Measurements from ENCODE around the gene TEX9.
A peak's percentile ranks its signal among the peaks of the same experiment; 100 is the strongest.
"Not testable (repeated sequence)": the region's sequence is repeated elsewhere in the genome, so short reads cannot be mapped to it uniquely, and the experiment has no call there.

TEX9 gene

DNA sequence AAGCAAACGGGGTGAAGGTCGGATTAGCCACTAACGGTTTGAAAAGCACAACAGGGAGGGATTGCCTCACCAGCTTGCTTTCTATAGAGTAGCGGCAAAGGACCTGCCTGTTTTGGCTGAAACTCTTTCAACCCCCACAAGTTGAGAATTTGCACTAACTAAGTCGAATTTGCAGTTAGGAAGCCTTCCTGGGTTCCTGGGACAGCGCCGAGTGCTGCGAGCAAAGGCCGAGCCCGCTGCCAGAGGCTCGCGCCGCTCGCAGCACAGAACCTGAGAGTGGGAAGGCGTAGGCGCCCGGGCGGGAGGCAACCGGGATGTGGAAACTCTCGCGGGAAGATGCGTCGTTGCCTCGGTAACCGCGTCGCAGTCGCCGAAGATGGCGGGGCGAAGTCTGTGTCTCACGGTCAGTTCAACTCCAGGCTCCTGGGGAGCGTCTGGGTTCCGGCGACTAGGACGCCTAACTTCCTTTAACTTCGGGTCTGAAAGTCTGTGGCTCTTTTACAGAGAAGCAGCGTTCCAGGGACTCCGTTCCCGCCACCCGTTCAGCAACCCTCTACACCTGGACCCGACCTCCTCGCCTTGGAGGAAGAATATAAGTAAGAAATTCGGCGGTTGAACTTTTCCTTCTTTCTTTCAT is at the start of gene TEX9:
TEX9 (plus strand) TSS at position 352 of the 637 bp plus-strand sequence; CDS start at position 377, 25 bp downstream.
- peak; percentile 37 for DNase-seq

DNA sequence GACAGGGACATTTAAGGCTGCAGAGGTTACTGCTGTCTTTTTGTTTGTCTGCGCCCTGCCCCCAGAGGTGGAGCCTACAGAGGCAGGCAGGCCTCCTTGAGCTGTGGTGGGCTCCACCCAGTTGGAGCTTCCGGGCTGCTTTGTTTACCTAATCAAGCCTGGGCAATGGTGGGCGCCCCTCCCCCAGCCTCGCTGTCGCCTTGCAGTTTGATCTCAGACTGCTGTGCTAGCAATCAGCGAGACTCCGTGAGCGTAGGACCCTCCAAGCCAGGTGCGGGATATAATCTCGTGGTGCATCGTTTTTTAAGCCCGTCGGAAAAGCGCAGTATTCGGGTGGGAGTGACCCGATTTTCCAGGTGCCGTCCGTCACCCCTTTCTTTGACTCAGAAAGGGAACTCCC is 48.7 kb upstream of the TEX9 start:
- DNase-seq, result not testable (repeated sequence)

DNA sequence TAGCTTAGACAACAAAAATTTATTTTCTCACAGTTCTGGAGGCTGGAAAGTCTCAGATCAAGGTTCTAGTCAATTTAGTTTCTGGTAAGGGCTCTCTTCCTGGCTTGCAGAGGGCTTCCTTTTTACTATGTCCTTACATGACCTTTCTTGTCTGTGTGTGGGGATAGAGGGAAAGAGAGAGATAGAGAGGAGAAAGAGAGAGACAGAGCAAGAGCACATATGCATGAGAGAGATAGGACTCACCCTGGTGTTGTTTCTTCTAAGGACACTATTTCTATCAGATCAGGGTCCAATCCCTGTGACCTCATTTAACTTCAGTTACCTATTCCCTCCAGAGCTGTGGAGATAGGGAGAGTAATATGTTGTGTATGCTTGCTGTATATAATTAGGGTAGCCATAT is 44.9 kb upstream of the TEX9 start:
- DNase-seq, result no peak

DNA sequence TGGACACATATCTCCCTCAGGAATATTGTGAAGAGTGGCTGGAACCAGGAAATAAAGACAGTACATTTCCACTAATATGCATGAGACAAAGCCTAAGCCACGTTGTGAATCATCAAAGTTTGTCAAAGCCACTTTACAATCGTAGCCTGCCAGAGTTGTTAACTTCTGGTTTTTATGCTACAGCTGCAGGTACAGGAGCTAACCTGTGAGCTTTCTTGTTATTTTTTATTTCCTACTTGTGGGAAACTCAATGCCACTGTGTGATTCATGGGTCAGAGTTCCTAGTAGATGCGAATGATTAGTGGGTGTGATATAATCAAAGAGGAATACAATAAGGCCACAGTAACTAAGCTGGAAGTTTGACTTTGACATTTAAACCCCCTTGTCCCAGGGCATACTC is 44.4 kb upstream of the TEX9 start:
- no peak for DNase-seq

DNA sequence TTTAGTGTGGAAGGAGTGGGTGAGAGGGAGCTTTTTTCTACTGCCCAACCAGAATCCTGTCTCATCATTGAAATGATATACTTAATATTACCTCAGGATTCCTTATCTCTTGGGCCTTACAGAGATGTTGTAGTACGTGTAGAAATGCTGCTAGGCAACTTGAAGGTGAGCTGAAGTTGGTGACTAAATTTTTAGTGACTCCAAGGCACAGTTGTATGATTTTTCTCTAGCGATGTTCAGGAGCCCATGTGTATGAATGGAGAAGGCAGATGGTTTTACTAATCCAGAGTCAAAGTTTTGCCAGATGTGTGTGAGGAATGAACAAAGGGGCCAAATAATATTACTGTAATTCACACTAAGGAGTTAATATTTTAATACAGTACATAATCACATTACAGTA is 42.8 kb upstream of the TEX9 start:
- no peak for DNase-seq

DNA sequence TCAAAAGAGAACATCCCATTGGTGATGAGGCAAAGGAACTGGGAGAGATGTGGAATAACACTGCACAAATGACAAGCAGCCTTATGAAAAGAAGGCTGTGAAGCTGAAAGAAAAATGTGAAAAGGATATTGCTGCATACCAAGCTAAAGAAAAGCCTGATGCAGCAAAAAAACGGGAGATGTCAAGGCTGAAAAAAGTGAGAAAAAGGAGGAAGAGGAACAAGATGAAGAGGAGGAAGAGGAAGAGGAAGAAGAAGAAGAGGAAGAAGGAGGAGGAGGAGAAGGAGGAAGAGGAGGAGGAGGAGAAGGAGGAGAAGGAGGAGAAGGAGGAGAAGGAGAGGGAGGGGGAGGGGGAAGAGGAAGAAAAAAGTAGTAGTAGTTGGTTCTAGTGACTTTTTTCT is 41.8 kb upstream of the TEX9 start:
- no peak for DNase-seq

DNA sequence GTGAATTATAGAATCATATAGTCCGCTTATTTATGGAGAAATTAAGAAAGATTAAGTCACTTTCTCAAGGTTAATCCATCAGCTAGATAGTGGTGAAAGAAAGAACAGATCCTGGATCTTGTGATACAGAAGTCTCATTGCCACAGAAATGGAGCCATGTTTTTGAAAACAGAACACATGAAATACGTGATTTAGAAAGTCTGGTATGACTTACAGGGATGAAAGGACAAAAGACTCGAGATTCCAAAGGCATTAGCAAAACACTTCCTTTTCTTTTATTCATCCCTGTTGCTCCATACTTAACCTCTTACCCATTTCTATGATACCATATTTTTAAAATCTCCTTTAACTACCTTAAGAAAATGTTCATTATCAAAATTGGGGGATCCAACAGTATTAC is 40.0 kb upstream of the TEX9 start:
- DNase-seq, result no peak

DNA sequence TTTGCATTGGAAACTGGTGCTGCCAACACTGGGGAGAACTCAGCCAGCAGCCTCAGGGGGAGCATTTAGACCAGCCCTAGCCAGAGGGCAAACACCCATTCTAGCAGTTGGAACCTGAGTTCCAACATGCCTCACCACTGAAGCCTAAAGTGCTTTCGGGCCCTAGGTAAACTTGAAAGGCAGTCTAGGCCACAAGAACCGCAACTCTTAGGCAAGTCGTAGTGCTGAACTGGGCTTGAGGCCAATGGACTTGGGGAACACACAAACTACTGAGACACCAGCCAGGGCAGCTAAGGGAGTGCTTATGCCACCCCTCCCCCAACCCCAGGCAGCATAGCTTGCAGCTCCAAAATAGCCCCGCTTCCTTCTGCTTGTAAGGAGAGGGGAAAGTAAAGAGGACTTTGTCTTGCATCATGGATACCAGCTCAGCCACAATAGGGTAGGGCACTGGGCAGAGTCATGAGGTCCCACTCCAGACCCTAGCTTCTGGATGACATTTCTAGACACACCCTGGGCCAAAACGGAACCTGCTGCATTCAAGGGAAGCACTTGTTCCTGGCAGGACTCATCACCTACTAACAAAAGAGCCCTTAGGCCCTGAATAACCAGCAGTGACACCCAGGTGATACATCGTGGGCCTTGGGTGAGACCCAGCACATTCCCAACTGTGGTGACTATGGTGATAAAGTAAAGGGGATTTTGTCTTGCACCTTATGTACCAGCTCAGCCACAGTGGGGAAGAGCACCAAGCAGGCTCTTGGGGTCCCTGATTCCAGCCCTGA is 37.3 kb upstream of the TEX9 start:
- no peak for DNase-seq

DNA sequence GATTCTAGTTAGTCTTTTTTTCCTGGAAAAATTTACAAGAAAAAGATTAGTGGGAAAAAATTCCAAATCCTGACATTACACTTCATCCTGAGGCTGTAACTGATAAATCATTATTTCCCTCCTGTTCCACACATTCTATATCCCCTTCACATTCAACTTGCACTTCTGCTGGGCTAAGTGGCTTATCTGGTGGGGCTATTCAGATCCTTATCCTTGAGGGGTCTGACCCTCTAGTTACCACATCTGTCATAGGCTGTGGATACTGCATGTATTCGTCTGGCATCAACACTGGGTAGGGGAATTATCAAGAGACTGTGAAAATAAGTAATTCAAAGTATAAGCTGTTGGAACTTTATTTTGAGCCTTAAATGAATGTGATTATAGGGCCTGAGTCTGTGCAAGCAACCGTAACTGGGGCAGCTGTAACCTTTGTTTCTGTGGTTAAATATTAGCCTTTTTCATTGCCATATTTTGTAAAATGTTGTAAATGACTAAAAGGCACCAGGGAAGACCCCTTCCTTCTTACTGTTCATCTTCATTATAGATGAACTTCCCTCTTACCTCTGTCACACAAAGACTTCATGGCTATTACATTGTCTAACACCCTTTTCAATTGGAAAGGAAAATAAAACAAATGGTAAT is 28.0 kb upstream of the TEX9 start:
- no peak for DNase-seq

DNA sequence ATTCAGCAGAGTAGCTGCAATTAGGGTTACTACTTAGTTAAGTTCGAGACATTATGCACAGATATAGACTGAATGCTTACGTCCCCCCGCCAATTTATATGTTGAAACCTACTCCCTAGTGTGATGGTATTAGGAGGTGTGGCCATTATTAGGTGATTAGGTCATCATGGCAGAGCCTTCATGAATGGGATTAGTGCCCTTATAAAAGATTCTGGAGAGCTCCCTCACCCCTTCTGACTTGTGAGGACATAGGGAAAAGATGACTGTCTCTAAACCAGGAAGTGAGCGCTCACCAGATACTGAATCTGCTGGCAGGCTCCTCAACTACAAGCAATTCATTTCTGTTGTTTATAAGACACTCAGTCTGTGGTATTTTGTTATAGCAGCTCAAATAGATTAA is 25.6 kb upstream of the TEX9 start:
- DNase-seq, result no peak

DNA sequence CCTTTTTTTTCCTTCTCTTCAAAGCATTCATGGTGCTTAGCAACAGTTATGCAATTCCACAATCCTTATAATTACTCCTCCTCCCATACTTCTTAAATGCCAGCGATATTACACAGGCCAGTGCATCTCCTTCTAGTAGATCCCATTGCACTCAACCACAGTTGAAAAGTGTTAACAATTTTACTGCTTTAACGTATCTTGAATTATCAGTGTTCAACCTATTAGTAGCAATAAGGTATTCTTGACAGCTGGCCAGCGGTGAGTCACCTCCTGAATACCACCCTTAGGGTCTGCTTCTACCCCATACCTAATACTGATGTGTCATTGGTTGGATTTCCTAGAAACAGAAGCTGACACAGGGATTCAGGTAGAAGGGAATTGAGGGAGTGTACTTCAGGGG is 24.0 kb upstream of the TEX9 start:
- no peak for DNase-seq

DNA sequence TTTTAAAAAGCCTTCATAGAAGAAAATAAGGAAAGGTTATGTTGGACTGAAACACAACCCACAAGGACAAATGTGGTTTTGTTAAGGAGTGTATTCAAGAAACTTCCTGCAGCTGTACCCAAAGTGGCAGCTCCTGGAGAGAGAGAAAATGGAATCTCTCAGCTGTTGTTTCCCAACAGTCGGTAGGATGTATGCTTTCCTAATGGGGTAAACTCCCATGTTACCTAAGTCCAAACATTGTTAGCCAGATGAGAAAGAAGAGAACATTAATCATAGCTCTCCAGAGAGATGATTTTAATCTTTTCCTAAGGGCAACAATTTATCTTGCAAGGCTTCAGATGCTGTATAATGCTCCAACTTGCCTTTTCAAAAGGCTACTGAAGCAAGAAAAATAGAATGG is 22.6 kb upstream of the TEX9 start:
- no peak for DNase-seq

DNA sequence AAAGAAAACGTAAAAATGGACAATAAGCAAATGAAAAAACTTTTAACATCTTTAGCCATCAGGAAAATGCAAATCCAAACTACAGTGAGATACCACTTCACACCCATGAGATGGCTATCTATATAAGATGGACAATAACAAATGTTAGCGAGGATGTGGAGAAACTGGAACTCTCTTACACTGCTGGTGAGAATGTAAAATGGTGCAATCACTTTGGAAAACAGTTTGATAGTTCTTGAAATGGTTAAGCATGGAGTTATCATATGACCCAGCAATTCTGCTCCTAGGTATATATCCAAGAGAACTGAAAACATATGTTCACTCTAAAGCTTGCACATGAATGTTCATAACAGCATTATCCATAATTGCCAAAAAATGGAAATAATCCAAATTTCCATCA is 21.3 kb upstream of the TEX9 start:
- DNase-seq, result no peak

DNA sequence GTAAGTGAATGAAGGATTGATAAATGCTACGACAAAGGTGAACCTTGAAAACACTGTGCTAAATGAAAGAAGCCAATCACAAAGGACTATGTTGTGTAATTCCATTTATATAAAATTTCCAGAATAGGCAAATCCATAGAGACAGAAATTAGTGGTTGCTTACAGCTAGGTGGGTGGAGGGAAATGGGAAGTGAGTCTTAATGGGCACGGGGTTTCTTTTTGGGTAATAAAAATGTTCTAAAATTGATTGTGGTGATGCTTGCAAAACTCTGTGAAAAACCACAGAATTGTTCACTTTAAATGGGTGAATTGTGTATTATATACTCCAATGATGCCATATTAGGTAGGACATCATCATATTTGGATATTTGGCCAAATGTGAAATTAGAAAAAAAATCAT is 20.9 kb upstream of the TEX9 start:
- no peak for DNase-seq

DNA sequence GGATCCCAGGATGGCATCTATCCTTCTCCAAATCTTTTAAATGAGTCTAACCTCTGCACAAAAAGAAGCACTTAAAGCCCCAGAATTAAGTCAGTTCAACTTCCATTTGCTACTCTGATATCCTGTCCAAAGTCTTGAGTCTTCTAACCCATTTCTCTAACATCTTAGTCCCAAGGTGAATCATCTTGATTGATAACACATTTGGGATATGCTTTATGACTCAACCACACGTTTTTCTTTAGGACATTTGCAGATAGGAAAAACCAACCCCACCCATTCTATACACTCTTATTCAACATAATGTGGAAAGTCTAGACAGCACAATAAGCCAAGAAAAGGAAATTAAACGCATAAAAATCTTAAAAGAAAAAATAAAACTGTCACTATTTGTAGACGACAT is 18.8 kb upstream of the TEX9 start:
- DNase-seq, result no peak

DNA sequence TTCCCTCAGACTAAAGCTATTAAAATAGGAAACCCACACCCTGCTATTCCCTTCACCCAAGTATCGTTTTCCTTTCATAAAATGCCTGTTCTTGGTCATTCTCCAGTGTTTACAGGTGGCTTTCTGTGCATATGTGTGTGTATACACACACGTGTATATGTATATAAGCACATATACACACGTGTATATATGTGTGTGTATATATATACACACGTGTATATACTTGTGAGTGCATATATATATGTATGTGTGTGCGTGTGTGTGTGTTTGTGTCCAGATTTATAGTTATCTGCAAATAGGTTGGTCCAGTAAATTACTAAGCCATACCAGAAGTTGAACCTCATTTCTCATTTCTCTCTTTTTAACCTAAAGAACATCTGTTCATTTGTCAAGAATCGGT is 15.7 kb upstream of the TEX9 start:
- no peak for DNase-seq

DNA sequence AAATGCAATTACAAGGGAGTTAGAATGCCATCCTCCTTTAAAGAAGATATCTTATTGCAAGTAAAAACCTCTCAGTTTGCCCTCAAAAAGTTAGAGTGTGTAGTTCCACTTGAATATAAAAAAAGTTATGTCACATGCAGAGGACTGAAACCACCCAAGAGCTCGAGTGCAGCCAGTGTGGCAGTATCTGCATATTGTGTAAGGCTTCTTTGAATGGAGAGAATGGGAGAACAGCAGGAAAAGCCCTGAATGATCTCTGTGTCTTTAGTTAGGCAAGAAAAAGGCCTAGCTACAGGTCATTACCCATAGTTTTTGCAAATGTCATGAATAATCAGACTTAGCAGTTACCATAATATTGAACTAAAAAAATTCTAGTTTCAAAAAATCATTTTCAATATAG is 13.9 kb upstream of the TEX9 start:
- no peak for DNase-seq

DNA sequence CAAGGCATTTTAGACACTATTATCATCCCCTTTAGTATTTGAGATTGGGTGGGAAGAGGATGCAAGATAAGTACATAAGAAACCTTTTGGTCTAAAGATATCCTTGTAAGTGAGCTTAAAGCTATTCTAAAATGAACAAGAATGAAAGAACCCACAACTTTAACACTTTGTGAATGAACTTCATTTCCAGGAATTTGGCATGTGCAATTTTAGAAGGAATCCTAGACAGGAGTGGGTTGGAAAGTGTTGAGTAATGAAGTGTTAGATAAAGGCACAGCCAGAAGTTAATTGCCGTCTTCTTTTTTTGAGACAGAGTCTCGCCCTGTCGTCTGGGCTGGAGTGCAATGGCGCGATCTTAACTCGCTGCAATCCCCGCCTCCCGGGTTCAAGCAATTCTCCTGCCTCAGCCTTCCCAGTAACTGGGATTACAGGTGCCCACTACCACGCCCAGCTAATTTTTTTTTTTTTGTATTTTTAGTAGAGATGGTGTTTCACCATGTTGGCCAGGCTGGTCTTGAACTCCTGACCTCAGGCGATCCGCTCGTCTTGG is 13.2 kb upstream of the TEX9 start:
- DNase-seq, result no peak

DNA sequence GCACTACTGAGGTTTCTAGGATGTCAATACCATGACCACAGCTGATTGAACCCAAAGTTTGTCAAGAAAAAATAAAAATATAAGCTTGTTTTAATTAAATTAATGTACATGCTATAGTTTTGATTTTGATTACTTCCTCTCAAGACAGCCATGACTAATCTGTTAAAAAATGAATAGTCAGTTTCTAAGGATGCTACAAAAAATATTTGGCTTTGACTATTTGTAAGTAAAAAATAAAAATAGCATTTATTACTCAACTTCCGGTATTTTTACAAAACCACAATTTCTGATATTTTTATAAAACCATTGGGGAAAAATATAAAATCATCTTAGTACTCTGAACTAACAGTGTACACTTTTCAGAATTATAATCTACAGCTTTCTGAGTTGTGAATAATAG is 12.1 kb upstream of the TEX9 start:
- DNase-seq, result no peak

DNA sequence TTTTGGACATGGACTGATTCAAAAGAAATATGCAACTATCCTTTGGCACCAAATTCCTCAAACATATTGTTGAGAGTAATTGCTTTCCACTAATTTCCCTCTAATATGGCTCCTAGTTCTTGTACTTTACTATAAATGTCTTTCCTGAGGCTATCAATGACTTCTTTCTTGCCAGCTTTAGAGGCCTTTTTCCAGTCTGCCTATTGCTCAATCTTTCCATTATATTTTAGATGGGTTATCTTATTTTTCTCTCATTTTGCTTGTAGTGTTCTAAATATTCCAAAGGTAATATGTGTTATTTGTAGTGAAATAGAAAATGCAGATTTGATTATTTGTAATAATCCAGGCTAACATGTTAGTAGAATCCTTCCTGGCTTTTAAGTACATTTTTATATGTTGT is 11.5 kb upstream of the TEX9 start:
- no peak for DNase-seq

DNA sequence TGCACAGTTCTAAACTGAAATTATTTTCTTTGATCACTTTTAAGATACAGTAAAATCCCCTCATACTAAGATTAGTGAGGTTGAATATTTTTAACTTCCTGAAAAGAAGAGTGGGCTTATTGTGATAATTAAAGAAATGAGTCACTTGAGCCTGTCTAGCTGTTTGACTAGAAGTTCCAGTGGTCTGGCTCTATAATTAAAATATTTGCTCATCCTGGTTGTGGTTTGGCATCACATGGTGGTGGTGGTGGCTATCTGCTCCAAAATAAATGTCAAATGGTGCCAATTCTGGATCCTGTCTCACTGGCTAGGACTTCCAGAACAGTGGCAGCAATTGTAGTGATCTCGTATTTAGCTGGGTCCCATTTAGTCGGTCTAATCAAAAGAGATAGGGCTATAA is 8.6 kb upstream of the TEX9 start:
- DNase-seq, result no peak

DNA sequence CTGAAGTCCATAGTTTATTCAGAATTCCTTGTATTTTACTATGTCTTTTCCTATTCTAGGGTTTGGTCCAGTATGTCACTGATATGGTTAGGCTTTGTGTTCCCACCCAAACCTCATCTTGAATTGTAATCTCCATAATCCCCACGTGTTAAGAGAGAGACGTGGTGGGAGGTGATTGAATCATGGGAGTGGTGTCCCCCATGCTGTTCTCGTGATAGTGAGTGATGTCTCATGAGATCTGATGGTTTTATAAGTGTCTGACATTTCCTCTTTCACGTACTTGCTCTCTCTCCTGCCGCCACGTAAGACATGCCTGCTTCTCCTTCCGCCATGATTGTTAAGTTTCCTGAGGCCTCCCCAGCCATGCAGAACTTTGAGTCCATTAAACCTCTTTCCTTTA is 6.6 kb upstream of the TEX9 start:
- no peak for DNase-seq

DNA sequence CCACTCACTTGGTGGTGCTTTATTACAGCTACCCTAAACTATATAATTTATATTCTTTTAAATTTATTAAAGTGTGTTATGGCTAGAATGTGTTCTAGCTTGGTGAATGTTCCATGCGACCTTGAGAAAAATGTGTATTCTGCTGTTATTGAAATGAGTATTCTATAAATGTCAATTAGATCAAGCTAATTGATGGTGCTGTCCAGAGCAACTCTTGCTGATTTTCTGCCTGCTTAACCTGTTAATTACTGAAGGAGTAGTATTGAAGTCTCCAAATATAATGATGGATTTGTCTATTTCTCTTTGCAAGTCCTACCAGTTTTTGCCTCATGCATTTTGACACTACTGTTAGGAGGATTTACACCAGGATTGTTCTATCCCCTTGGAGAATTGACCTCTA is 3.2 kb upstream of the TEX9 start:
- no peak for DNase-seq

DNA sequence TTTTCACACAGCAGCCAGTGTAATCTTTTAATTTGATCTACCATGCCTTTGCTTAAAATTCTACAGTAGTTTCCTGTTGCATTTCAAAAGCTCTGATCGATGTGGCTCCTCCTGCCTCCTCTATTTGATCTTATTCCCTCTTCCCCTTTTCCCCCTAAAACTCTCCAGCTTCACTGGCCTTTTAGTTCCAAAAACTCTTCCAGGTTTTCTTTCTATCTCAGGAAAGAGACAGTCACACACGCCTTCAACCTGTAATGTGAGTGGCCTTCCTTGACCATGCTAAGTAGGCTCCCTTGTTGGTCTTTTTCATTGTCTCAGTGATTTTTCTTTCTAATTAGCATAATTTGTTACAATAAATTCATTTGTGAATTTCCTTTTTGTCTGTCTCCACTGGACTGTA is 985 bp downstream of the TEX9 start:
- DNase-seq, result no peak
